Lung (tissue), 12 donors: ENCODE results near the gene BPIFB2. TPM values are rescaled to one million over a fixed set of nuclear protein-coding genes. Genes with fewer than 3 reads are reported as not detected.

ENCODE experiments used
- ATAC-seq: fragments of 200-7000 bp; cut with Tn5 transposase; one replicate; pipeline ENCODE4 v1.9.1; 2020; ENCODE audit warnings: moderate number of reproducible peaks; ENCODE audit not compliant: insufficient read depth, low FRiP score
- DNase-seq, 3 donors: peaks; one replicate each; pipeline ENCODE4 v3.0.0-alpha.2; 2013 to 2017
- H3K27ac ChIP-seq, 2 donors: one replicate each; pipeline ENCODE4 v1.5.1; 2013; ENCODE audit warnings: mild to moderate bottlenecking in 2 of 2, moderate library complexity in 2 of 2, control low read depth in 1 of 2, inconsistent platforms in 1 of 2, low read depth in 1 of 2, low read length in 1 of 2
- H3K27me3 ChIP-seq, 3 donors: one replicate each; pipeline ENCODE4 v1.5.1; 2013; ENCODE audit warnings: low read length in 2 of 3; ENCODE audit not compliant: control insufficient read depth in 3 of 3, insufficient read depth in 3 of 3
- H3K36me3 ChIP-seq, 4 donors: one replicate each; pipeline ENCODE4 v1.5.1; 2013; ENCODE audit warnings: low read length in 4 of 4, mild to moderate bottlenecking in 1 of 4, moderate library complexity in 1 of 4; ENCODE audit not compliant: control insufficient read depth in 4 of 4, insufficient read depth in 4 of 4
- H3K4me1 ChIP-seq, 5 donors: one replicate each; pipeline ENCODE4 v1.5.1; 2013; ENCODE audit warnings: low read length in 5 of 5, mild to moderate bottlenecking in 2 of 5, moderate library complexity in 1 of 5; ENCODE audit not compliant: control insufficient read depth in 5 of 5, insufficient read depth in 5 of 5
- H3K4me3 ChIP-seq: one replicate; pipeline ENCODE4 v1.5.1; 2013; ENCODE audit warnings: mild to moderate bottlenecking, control low read depth, moderate library complexity
- H3K9ac ChIP-seq, 2 donors: one replicate each; pipeline ENCODE4 v1.5.1; 2013; ENCODE audit warnings: low read length in 2 of 2, control low read depth in 1 of 2; ENCODE audit not compliant: insufficient read depth in 1 of 2
- H3K9me3 ChIP-seq, 4 donors: one replicate each; pipeline ENCODE4 v1.5.1; 2013; ENCODE audit warnings: low read length in 3 of 4, mild to moderate bottlenecking in 1 of 4, moderate library complexity in 1 of 4; ENCODE audit not compliant: control insufficient read depth in 4 of 4, insufficient read depth in 3 of 4
- WGBS, 2 donors: extraction: QIAGEN DNeasy Blood & Tissue Kit; methylation state at CpG; one replicate each; pipeline ENCODE4 v1.1.7; 2013; 5-methylcytosine and 5-hydroxymethylcytosine counted together
- polyA plus RNA-seq, 2 donors: library from polyadenylated mRNA; stranded (reverse); fragments of 200-250 nt; gene quantifications; one replicate each; pipeline ENCODE4 v1.2.1, GENCODE V29; 2013
- total RNA-seq, 2 donors: library from RNA; depleted of rRNA in 1 of 2; stranded (reverse); fragments of >200 nt in 1 of 2; gene quantifications; one replicate each; pipeline ENCODE4 v1.2.1, GENCODE V29; 2014 to 2021
- TF ChIP-seq, protein P1 (sequence below): IDR thresholded peaks from 2 replicates; pipeline ENCODE4 v1.5.1; 2012; ENCODE audit warnings: mild to moderate bottlenecking; ENCODE audit errors: control extremely low read depth, extremely low read depth
- donor health status: control.
- donor health status: control.
- donor health status: Bipolar disorder and iron deficiency.
- donor health status: healthy.
- donor health status: DM: yes; HTN: yes; CAD: no.

The BPIFB2 gene
- total and polyA plus RNA-seq, 4 donors = 0.41 to 3.0 (median 1.6) TPM

DNA sequence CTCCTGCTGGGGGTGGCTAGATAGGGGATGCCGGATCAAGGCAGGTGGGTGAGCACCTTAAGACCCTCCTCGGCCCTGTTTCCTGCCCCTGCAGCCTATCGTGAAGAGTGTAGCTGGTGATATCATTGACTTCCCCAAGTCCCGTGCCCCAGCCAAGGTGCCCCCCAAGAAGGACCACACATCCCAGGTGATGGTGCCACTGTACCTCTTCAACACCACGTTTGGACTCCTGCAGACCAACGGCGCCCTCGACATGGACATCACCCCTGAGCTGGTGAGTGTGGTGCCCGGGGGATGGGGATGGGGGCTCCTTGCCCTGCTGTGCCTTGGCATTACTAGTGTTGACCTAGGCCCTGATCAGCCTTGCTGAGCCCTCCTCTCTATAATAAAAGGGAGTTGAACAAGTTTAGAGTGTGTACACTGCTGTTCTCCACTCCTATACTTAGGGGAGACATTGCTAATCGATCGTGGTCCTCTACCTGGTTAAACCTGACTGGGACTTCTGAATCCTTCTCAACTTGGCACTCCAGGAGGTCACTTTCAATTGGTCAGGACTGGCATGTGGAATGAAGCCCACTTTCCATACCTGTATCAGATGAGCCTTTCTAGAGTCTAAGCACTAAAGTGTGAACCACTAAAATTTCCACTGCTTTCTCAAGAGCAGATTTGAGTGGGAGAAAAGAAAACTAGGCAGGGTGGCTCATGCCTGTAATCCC lies 57.2 kb downstream of the BPIFB2 start:
- Histone ChIP-seq H3K36me3 (no peaks in the 10 kb centered on the region), H3K27me3 (no peaks in the 10 kb centered on the region), H3K9me3 (no peaks in the 10 kb centered on the region), H3K27ac (no peak overlapping the region), H3K9ac (no peak overlapping the region), H3K4me3 (no peak overlapping the region), H3K4me1 (peaks cover 0 to 4% (median 0%) of the 10 kb centered on the region in 5 donors)
- 72 to 83% methylated on average over 11 of the region's 11 CpGs for WGBS, 2 donors
- TF ChIP-seq, protein P1, sequence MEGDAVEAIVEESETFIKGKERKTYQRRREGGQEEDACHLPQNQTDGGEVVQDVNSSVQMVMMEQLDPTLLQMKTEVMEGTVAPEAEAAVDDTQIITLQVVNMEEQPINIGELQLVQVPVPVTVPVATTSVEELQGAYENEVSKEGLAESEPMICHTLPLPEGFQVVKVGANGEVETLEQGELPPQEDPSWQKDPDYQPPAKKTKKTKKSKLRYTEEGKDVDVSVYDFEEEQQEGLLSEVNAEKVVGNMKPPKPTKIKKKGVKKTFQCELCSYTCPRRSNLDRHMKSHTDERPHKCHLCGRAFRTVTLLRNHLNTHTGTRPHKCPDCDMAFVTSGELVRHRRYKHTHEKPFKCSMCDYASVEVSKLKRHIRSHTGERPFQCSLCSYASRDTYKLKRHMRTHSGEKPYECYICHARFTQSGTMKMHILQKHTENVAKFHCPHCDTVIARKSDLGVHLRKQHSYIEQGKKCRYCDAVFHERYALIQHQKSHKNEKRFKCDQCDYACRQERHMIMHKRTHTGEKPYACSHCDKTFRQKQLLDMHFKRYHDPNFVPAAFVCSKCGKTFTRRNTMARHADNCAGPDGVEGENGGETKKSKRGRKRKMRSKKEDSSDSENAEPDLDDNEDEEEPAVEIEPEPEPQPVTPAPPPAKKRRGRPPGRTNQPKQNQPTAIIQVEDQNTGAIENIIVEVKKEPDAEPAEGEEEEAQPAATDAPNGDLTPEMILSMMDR = no peak
- ATAC-seq = no peak
- peak in 1 of 3 donors; percentile 44 for DNase-seq

DNA sequence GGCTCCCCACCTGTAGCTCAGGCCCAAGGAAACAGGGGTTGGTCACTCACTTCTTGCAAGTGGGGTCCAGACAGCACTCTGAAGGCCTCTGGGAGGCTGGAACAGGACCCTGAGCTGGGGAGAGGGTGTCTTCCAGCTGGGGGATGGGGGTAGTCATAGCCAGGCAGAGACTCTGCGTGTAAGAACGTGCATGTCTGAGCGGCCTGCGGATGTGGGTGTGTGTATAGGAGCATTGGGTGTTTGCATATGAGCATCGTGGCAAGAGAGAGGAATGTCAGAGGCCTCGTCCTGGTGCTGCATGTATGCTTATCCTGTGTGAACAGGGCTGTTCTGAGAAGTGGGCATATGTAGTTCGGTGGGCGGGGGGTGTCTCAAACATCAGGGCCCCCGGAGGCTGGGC lies 58.3 kb downstream of the BPIFB2 start:
- no peak overlapping the region for H3K27ac ChIP-seq
- WGBS, 2 donors = 76 to 89% methylated on average over 9 of the region's 9 CpGs
- TF ChIP-seq, protein P1 = no peak

DNA sequence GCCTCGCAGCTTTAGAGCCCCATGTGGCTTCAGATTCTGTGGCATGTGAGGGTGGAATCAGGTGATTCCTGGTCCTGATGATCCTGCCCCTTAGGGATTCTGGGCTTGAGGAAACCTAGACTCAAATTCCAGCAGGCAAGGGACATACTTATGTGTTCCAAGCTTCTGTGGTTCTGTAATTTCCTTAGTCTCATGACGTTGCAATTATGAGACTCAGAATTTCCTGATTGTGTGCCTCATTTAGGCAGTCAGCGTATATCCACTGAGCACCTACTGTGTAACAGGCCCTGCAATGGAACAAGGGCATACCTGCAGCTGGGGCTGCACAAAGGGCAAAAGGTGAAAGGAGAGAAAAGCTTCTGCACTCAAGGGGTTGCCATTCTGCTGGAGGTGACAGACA lies 60.3 kb downstream of the BPIFB2 start:
- DNase-seq (no peak), ATAC-seq (no peak)
- Histone ChIP-seq H3K27me3 (peaks cover 0 to 1% (median 0%) of the 10 kb centered on the region in 3 donors), H3K36me3 (no peaks in the 10 kb centered on the region), H3K4me1 (no peaks in the 10 kb centered on the region), H3K27ac (no peak overlapping the region), H3K9ac (no peak overlapping the region), H3K4me3 (no peak overlapping the region), H3K9me3 (peaks cover 0 to 3% (median 0%) of the 10 kb centered on the region in 4 donors)
- WGBS, 2 donors = 46 to 67% methylated on average over 3 of the region's 3 CpGs
- TF ChIP-seq, protein P1 = no peak

More for the DNA sequence above, 58.3 kb downstream of the BPIFB2 start:
- Histone ChIP-seq H3K9ac (no peak overlapping the region), H3K4me1 (peaks cover 0 to 4% (median 0%) of the 10 kb centered on the region in 5 donors), H3K36me3 (no peaks in the 10 kb centered on the region), H3K9me3 (no peaks in the 10 kb centered on the region), H3K27me3 (no peaks in the 10 kb centered on the region), H3K4me3 (no peak overlapping the region)
- DNase-seq (no peak), ATAC-seq (no peak)
